Caco-2 (cell line): Measurements from ENCODE around the gene ALDH4A1. TPM values are rescaled to one million over a fixed set of nuclear protein-coding genes. Genes with fewer than 3 reads are reported as not detected.

Experiments
- BruUV-seq: library from RNA; stranded (reverse); fragments of 400-500 nt; replicated peaks from 2 replicates; lab custom pipeline; 2021; lab: Mats Ljungman, UMichigan
- CTCF ChIA-PET: fragments of 300-600 bp; sonication (Branson Sonifier 250); formaldehyde crosslinking; loops from one replicate; lab custom pipeline; 2022; ENCODE audit warnings: antibody characterized with exemption; lab: Charles Lee
- POLR2A ChIA-PET: fragments of 300-600 bp; sonication (Branson Sonifier 250); formaldehyde crosslinking; loops from one replicate; lab custom pipeline; 2022; ENCODE audit warnings: antibody characterized with exemption; lab: Charles Lee
- DNase-seq, 2 experiments: peaks; one replicate each; pipeline versions ENCODE4 v3.0.0 to v3.0.0-alpha.2; 2020 to 2022
- H3K27me3 ChIP-seq: replicated peaks from 2 replicates; pipeline ENCODE4 v1.6.0; 2011; ENCODE audit warnings: low read length; ENCODE audit not compliant: control insufficient read depth, insufficient read depth
- H3K36me3 ChIP-seq: 2 replicates; pipeline ENCODE4 v1.5.1; 2011; ENCODE audit warnings: low read length; ENCODE audit not compliant: control insufficient read depth, insufficient read depth
- H3K4me1 ChIP-seq: fragments of 250-450 bp; sonication (Bioruptor Pico); 2 replicates; pipeline ENCODE4 v1.5.1; 2020; ENCODE audit warnings: mild to moderate bottlenecking
- H3K4me3 ChIP-seq: 2 replicates; pipeline ENCODE4 v1.5.1; 2011; ENCODE audit warnings: low read depth, mild to moderate bottlenecking, control low read depth, low read length
- H3K9me3 ChIP-seq: fragments of 250-450 bp; sonication (Bioruptor Pico); 2 replicates; pipeline ENCODE4 v1.5.1; 2020; ENCODE audit warnings: mild to moderate bottlenecking, moderate library complexity
- H3K27ac Mint-ChIP-seq: one replicate; pipeline ENCODE4 v1.8.0; 2022; ENCODE audit warnings: mixed read lengths; ENCODE audit not compliant: unreplicated experiment
- H3K27me3 Mint-ChIP-seq: one replicate; pipeline ENCODE4 v1.8.0; 2022; ENCODE audit warnings: mixed read lengths; ENCODE audit not compliant: insufficient read depth, unreplicated experiment
- H3K36me3 Mint-ChIP-seq: one replicate; pipeline ENCODE4 v1.8.0; 2022; ENCODE audit warnings: mild to moderate bottlenecking, mixed read lengths; ENCODE audit not compliant: insufficient read depth, unreplicated experiment
- H3K4me1 Mint-ChIP-seq: one replicate; pipeline ENCODE4 v1.8.0; 2022; ENCODE audit warnings: low read depth, mixed read lengths; ENCODE audit not compliant: unreplicated experiment
- H3K4me3 Mint-ChIP-seq: one replicate; pipeline ENCODE4 v1.8.0; 2022; ENCODE audit warnings: mild to moderate bottlenecking, moderate library complexity, mixed read lengths; ENCODE audit not compliant: unreplicated experiment
- H3K9me3 Mint-ChIP-seq: one replicate; pipeline ENCODE4 v1.8.0; 2022; ENCODE audit warnings: mixed read lengths; ENCODE audit not compliant: unreplicated experiment
- intact Hi-C: fragments of 100-400 bp; cut with micrococcal nuclease; formaldehyde crosslinking; loops from one replicate; pipeline ENCODE4 v1.10.0; 2022; ENCODE audit not compliant: unreplicated experiment
- total RNA-seq: library from RNA; stranded (reverse); gene quantifications from 2 replicates; pipeline ENCODE4 v1.2.3, GENCODE V29; 2022
- TF ChIP-seq, protein P1 (sequence below), 2 experiments: fragments of 200-600 bp in 1 of 2; IDR thresholded peaks; 1 replicate in 1 of 2; 2 replicates in 1 of 2; pipeline versions ENCODE4 v1.5.1 to v1.8.0; 2011 to 2022; ENCODE audit warnings: antibody characterized with exemption in 1 of 2, control low read depth in 1 of 2, inconsistent platforms in 1 of 2, low read depth in 1 of 2, low read length in 1 of 2, mild to moderate bottlenecking in 1 of 2, moderate library complexity in 1 of 2; ENCODE audit not compliant: insufficient read depth in 1 of 2, severe bottlenecking in 1 of 2, unreplicated experiment in 1 of 2

The ALDH4A1 gene
- total RNA-seq, 1 experiment from 2014 or later: 18.0 TPM

DNA sequence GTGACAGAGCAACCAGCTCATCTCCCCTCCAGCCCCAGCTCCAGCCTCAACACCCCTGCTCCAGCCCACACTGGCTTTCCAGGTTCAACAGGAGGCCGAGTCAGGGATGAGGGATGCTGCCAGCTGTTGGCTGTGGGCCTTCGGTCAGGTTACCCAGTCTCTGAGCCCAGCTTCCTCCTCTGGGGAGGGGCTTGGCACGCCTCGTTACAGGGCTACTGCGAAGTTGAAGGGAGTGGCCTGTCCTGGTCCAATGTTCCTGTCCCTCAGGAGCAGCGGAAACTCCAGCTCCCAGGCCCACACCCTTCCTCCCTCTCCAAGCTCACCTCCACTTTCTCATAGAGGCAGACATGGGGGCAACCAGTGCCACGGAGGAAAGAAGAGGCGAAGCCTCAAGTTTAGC is 27.8 kb downstream of the ALDH4A1 start:
- no TSS peak for BruUV-seq
- H3K36me3 Mint-ChIP-seq: no peaks in the 10 kb centered on the region
- CTCF ChIA-PET: interaction anchor here (1.1 to 1.7 kb wide), 4 partner anchors 10 to 277 kb away, joined by 3 to 10 read pairs (median 6); no protein-coding TSS in a partner anchor
- H3K9me3 Mint-ChIP-seq: no peaks in the 10 kb centered on the region
- H3K36me3 ChIP-seq: no peaks in the 10 kb centered on the region
- H3K9me3 ChIP-seq: no peaks in the 10 kb centered on the region
- H3K27me3 Mint-ChIP-seq: no peaks in the 10 kb centered on the region
- DNase-seq: no peak
- no peak overlapping the region for H3K27ac Mint-ChIP-seq
- H3K4me3 ChIP-seq: no peak overlapping the region
- TF ChIP-seq, protein P1, sequence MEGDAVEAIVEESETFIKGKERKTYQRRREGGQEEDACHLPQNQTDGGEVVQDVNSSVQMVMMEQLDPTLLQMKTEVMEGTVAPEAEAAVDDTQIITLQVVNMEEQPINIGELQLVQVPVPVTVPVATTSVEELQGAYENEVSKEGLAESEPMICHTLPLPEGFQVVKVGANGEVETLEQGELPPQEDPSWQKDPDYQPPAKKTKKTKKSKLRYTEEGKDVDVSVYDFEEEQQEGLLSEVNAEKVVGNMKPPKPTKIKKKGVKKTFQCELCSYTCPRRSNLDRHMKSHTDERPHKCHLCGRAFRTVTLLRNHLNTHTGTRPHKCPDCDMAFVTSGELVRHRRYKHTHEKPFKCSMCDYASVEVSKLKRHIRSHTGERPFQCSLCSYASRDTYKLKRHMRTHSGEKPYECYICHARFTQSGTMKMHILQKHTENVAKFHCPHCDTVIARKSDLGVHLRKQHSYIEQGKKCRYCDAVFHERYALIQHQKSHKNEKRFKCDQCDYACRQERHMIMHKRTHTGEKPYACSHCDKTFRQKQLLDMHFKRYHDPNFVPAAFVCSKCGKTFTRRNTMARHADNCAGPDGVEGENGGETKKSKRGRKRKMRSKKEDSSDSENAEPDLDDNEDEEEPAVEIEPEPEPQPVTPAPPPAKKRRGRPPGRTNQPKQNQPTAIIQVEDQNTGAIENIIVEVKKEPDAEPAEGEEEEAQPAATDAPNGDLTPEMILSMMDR (IDR thresholded peaks at IDR 0.05; ENCODE audit: insufficient read depth in 1 of 2, low read depth in 1 of 2, low read length in 1 of 2, severe bottlenecking in 1 of 2, unreplicated experiment in 1 of 2): no peak
- POLR2A ChIA-PET: no interaction called here
- H3K4me1 ChIP-seq: no peaks in the 10 kb centered on the region
- intact Hi-C loops: no loop called here
- H3K27me3 ChIP-seq: no peaks in the 10 kb centered on the region
- H3K4me3 Mint-ChIP-seq: no peak overlapping the region
- H3K4me1 Mint-ChIP-seq: no peaks in the 10 kb centered on the region

DNA sequence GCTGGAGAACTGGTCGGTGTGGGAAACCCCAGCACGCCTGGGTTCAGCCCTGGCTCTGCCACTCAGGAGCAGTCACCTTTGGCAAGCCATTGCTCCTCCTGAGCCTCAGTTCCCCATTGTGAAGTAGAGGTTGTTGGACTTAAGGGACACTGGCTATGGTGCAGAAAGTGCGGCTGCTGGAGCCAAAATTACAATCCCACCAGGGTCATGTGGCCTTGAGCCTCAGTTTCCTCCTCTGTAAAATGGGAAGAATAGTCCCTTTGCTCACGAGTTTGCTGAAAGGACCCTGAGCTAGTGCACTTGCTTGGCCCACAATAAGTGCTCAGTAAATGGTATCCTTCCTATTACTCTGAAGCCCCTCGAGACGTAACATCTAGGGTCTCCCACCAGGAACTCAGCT is 28.3 kb downstream of the ALDH4A1 start:
- intact Hi-C loops: no loop called here
- Mint-ChIP-seq H3K27ac (no peak overlapping the region), H3K9me3 (no peaks in the 10 kb centered on the region), H3K36me3 (no peaks in the 10 kb centered on the region), H3K4me3 (no peak overlapping the region), H3K27me3 (no peaks in the 10 kb centered on the region), H3K4me1 (no peaks in the 10 kb centered on the region)
- DNase-seq: no peak
- Histone ChIP-seq H3K4me1 (no peaks in the 10 kb centered on the region), H3K4me3 (no peak overlapping the region), H3K9me3 (no peaks in the 10 kb centered on the region), H3K36me3 (no peaks in the 10 kb centered on the region), H3K27me3 (no peaks in the 10 kb centered on the region)
- TF ChIP-seq, protein P1 (IDR thresholded peaks at IDR 0.05; ENCODE audit: insufficient read depth in 1 of 2, low read depth in 1 of 2, low read length in 1 of 2, severe bottlenecking in 1 of 2, unreplicated experiment in 1 of 2): no peak
- CTCF ChIA-PET: interaction anchor here (1.1 kb wide), 1 partner anchor 275 kb away, joined by 3 read pairs; no protein-coding TSS in a partner anchor
- BruUV-seq: no TSS peak
- POLR2A ChIA-PET: no interaction called here

DNA sequence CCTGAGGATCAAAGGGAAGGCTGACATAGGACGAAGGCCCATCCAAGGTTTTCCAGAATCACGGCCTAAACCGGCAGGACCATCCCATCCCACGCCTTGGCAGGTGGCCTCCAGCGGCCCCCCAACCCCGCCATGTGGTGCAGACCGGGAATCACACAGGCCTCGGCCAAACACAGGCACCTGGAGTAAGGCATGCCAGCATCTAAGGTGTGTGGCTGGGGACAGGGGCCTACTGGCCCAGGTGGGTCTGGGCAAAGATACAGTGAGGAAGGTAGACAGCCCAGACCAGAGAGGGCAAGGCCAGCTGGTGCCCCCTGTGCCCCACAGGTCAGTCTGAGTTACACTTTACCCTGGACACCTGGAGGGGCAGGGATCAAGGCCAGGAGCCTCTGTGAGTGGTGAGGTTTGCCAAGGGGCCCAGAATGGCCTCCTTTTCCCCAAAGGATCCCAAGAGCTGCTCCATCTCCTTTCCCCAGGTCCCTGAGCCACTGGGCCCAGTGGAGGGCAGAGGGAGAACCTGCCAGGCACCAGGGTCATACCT is 30.2 kb downstream of the ALDH4A1 start:
- no TSS peak for BruUV-seq
- ChIA-PET CTCF (no interaction called here), POLR2A (no interaction called here)
- no peak overlapping the region for H3K27ac Mint-ChIP-seq
- intact Hi-C loops: no loop called here
- no peak for DNase-seq
- no peaks in the 10 kb centered on the region for H3K36me3 Mint-ChIP-seq
- no peak overlapping the region for H3K4me3 Mint-ChIP-seq
- H3K9me3 Mint-ChIP-seq: no peaks in the 10 kb centered on the region
- TF ChIP-seq, protein P1 (IDR thresholded peaks at IDR 0.05; ENCODE audit: insufficient read depth in 1 of 2, low read depth in 1 of 2, low read length in 1 of 2, severe bottlenecking in 1 of 2, unreplicated experiment in 1 of 2): no peak
- H3K4me1 Mint-ChIP-seq: no peaks in the 10 kb centered on the region
- H3K27me3 Mint-ChIP-seq: no peaks in the 10 kb centered on the region
- Histone ChIP-seq H3K9me3 (no peaks in the 10 kb centered on the region), H3K27me3 (no peaks in the 10 kb centered on the region), H3K36me3 (no peaks in the 10 kb centered on the region), H3K4me1 (no peaks in the 10 kb centered on the region), H3K4me3 (no peak overlapping the region)
